Activated CD4-positive, CD25-positive, alpha-beta regulatory T cell (primary cell): ENCODE measurements around the gene KRT37.

Experiments used
- DNase-seq, 4 experiments: peaks; one replicate each; lab custom pipeline; 2025; lab: John Stamatoyannopoulos, UW

KRT37 gene

GRCh38 chr17:41424111-41424635 is at the start of gene KRT37:
KRT37 (minus strand) TSS chr17:41424585; CDS start chr17:41424523, 62 bp downstream.
- no peak for DNase-seq

GRCh38 chr17:41468346-41468745 is 44.0 kb upstream of the KRT37 start:
- no peak for DNase-seq

- DNase-seq: no peak
These were observed 43.2 kb upstream of the KRT37 start for GRCh38 chr17:41467561-41467960.

GRCh38 chr17:41466988-41467387 is 42.6 kb upstream of the KRT37 start, which contains the start of gene KRT32:
KRT32 (minus strand) TSS chr17:41467386; CDS start chr17:41467325, 61 bp downstream.
- no peak for DNase-seq

GRCh38 chr17:41464682-41465081 is 40.3 kb upstream of the KRT37 start:
- no peak for DNase-seq

GRCh38 chr17:41464173-41464572 is 39.8 kb upstream of the KRT37 start:
- no peak for DNase-seq

- DNase-seq: no peak
These were observed 39.4 kb upstream of the KRT37 start for GRCh38 chr17:41463746-41464145.

GRCh38 chr17:41462705-41463104 is 38.3 kb upstream of the KRT37 start:
- no peak for DNase-seq

GRCh38 chr17:41457676-41458075 is 33.3 kb upstream of the KRT37 start:
- DNase-seq: no peak

- no peak for DNase-seq
These were observed 31.8 kb upstream of the KRT37 start for GRCh38 chr17:41456204-41456603.

- no peak for DNase-seq
These were observed 30.9 kb upstream of the KRT37 start for GRCh38 chr17:41455236-41455635.

- DNase-seq: no peak
These were observed 28.7 kb upstream of the KRT37 start for GRCh38 chr17:41453066-41453465.

GRCh38 chr17:41452281-41452680 is 27.9 kb upstream of the KRT37 start:
- no peak for DNase-seq

- no peak for DNase-seq
These were observed 26.9 kb upstream of the KRT37 start for GRCh38 chr17:41451154-41451728.

GRCh38 chr17:41449008-41449407 is 24.6 kb upstream of the KRT37 start:
- DNase-seq: no peak

GRCh38 chr17:41448506-41448905 is 24.1 kb upstream of the KRT37 start:
- DNase-seq: no peak

- DNase-seq: no peak
These were observed 22.4 kb upstream of the KRT37 start for GRCh38 chr17:41446806-41447205.

- no peak for DNase-seq
These were observed 20.3 kb upstream of the KRT37 start for GRCh38 chr17:41444640-41445039.

GRCh38 chr17:41444186-41444585 is 19.8 kb upstream of the KRT37 start:
- no peak for DNase-seq

GRCh38 chr17:41442739-41443138 is 18.4 kb upstream of the KRT37 start:
- no peak for DNase-seq

- no peak for DNase-seq
These were observed 16.2 kb upstream of the KRT37 start, which contains the start of gene KRT38 for GRCh38 chr17:41440531-41441033. KRT38 (minus strand) TSS chr17:41440983; CDS start chr17:41440921, 62 bp downstream.

GRCh38 chr17:41439375-41439774 is 15.0 kb upstream of the KRT37 start:
- no peak for DNase-seq

- no peak for DNase-seq
These were observed 13.4 kb upstream of the KRT37 start for GRCh38 chr17:41437769-41438168.

GRCh38 chr17:41437254-41437653 is 12.9 kb upstream of the KRT37 start:
- DNase-seq: no peak
